H1 (cell line): ENCODE results near the gene AVPI1. TPM values are rescaled to one million over a fixed set of nuclear protein-coding genes. Genes with fewer than 3 reads are reported as not detected.

ENCODE experiments used
- CTCF ChIA-PET: fragments of 300-600 bp; sonication (Branson Sonifier 250); formaldehyde crosslinking; loops from one replicate; lab custom pipeline; 2021; ENCODE audit not compliant: partially characterized antibody; lab: Charles Lee
- POLR2A ChIA-PET: fragments of 300-600 bp; sonication (Branson Sonifier 250); formaldehyde crosslinking; loops from one replicate; lab custom pipeline; 2021; ENCODE audit warnings: inconsistent platforms; ENCODE audit not compliant: partially characterized antibody; lab: Charles Lee
- DNase-seq, 2 experiments: peaks; one replicate each; pipeline versions ENCODE4 v3.0.0 to v3.0.0-alpha.2; 2010 to 2022; ENCODE audit warnings: low spot score in 2 of 2, low read depth in 1 of 2, mixed read lengths in 1 of 2
- FAIRE-seq: peaks from 2 replicates; lab custom pipeline; 2011; peaks lifted over from hg19 to GRCh38; lab: Jason Lieb, UNC
- H2AFZ ChIP-seq: 2 replicates; pipeline ENCODE4 v1.8.1; 2012; ENCODE audit warnings: low read length, inconsistent platforms
- H2AK5ac ChIP-seq: 2 replicates; pipeline ENCODE4 v1.6.1; 2013; ENCODE audit warnings: low read depth, low read length
- H2BK120ac ChIP-seq: replicated peaks from 2 replicates; pipeline ENCODE3; 2013; ENCODE audit warnings: low read depth, low read length, inconsistent platforms
- H2BK12ac ChIP-seq: 2 replicates; pipeline ENCODE4 v1.6.1; 2013; ENCODE audit warnings: low read depth, low read length
- H2BK15ac ChIP-seq: 2 replicates; pipeline ENCODE4 v1.6.1; 2013; ENCODE audit warnings: low read length
- H2BK20ac ChIP-seq: 2 replicates; pipeline ENCODE4 v1.6.1; 2013; ENCODE audit warnings: low read length
- H2BK5ac ChIP-seq: 2 replicates; pipeline ENCODE4 v1.6.1; 2013; ENCODE audit warnings: low read depth, low read length
- H3K14ac ChIP-seq: 2 replicates; pipeline ENCODE4 v1.6.1; 2013; ENCODE audit warnings: inconsistent platforms; ENCODE audit not compliant: insufficient read length
- H3K18ac ChIP-seq: 2 replicates; pipeline ENCODE4 v1.6.1; 2013; ENCODE audit warnings: low read length; ENCODE audit errors: extremely low read depth
- H3K23ac ChIP-seq: 2 replicates; pipeline ENCODE4 v1.6.1; 2013; ENCODE audit warnings: inconsistent platforms; ENCODE audit not compliant: insufficient read length
- H3K23me2 ChIP-seq: 2 replicates; pipeline ENCODE4 v1.6.1; 2013; ENCODE audit warnings: low read depth, low read length
- H3K27ac ChIP-seq: 2 replicates; pipeline ENCODE4 v1.6.1; 2011; ENCODE audit warnings: low read depth, low read length, inconsistent platforms
- H3K27me3 ChIP-seq, 4 experiments: replicated peaks in 1 of 4; 1 replicate in 1 of 4; 2 replicates in 3 of 4; pipeline versions ENCODE4 v1.6.1 to v1.8.1; 2011 to 2013; ENCODE audit warnings: low read length in 3 of 4, mild to moderate bottlenecking in 3 of 4, inconsistent platforms in 2 of 4, mixed read lengths in 2 of 4, moderate library complexity in 1 of 4; ENCODE audit not compliant: control insufficient read depth in 3 of 4, insufficient read depth in 3 of 4; ENCODE audit errors: extremely low read depth in 1 of 4
- H3K36me3 ChIP-seq, 4 experiments: 2 replicates each; pipeline versions ENCODE4 v1.6.1 to v1.8.1; 2011 to 2013; ENCODE audit warnings: mild to moderate bottlenecking in 4 of 4, low read length in 3 of 4, moderate library complexity in 2 of 4, control low read depth in 1 of 4, inconsistent platforms in 1 of 4; ENCODE audit not compliant: insufficient read depth in 4 of 4, control insufficient read depth in 2 of 4
- H3K4ac ChIP-seq: replicated peaks from 2 replicates; pipeline ENCODE3; 2013; ENCODE audit warnings: low read length, low read depth, mixed read lengths, inconsistent platforms; ENCODE audit not compliant: insufficient read length
- H3K4me1 ChIP-seq, 4 experiments: replicated peaks in 1 of 4; 1 replicate in 1 of 4; 2 replicates in 3 of 4; pipeline versions ENCODE4 v1.6.1 to v1.8.1; 2011 to 2013; ENCODE audit warnings: low read length in 3 of 4, inconsistent platforms in 2 of 4, mixed read lengths in 1 of 4; ENCODE audit not compliant: insufficient read depth in 4 of 4, control insufficient read depth in 3 of 4
- H3K4me2 ChIP-seq, 2 experiments: 2 replicates each; pipeline versions ENCODE4 v1.6.1 to v1.8.1; 2011 to 2013; ENCODE audit warnings: low read depth in 2 of 2, low read length in 2 of 2, control low read depth in 1 of 2, inconsistent platforms in 1 of 2, mild to moderate bottlenecking in 1 of 2; ENCODE audit not compliant: insufficient read depth in 1 of 2
- H3K4me3 ChIP-seq, 4 experiments: fragments of 200-600, 300-600 bp in 1 of 4; sonication (generic), shearing (Covaris generic), sonication (Bioruptor Twin) in 1 of 4; 2 replicates each; pipeline versions ENCODE4 v1.5.1 to v1.8.1; 2011 to 2016; ENCODE audit warnings: low read length in 4 of 4, low read depth in 3 of 4, control low read depth in 2 of 4, inconsistent platforms in 2 of 4, mild to moderate bottlenecking in 2 of 4, mixed read lengths in 1 of 4, moderate library complexity in 1 of 4; ENCODE audit not compliant: insufficient read depth in 2 of 4; ENCODE audit errors: extremely low read depth in 1 of 4
- H3K56ac ChIP-seq: replicated peaks from 2 replicates; pipeline ENCODE3; 2013; ENCODE audit warnings: low read depth, mild to moderate bottlenecking, mixed read lengths, low read length, inconsistent platforms; ENCODE audit not compliant: insufficient read length
- H3K79me1 ChIP-seq: 2 replicates; pipeline ENCODE4 v1.6.1; 2013; ENCODE audit warnings: low read depth, low read length, control low read depth
- H3K79me2 ChIP-seq, 2 experiments: 2 replicates each; pipeline versions ENCODE4 v1.6.1 to v1.8.1; 2012 to 2013; ENCODE audit warnings: low read length in 2 of 2, mild to moderate bottlenecking in 2 of 2, inconsistent platforms in 1 of 2; ENCODE audit not compliant: insufficient read depth in 2 of 2, control insufficient read depth in 1 of 2
- H3K9ac ChIP-seq, 4 experiments: replicated peaks in 1 of 4; 1 replicate in 1 of 4; 2 replicates in 3 of 4; pipeline versions ENCODE4 v1.6.1 to v1.8.1; 2011 to 2013; ENCODE audit warnings: low read depth in 3 of 4, low read length in 3 of 4, control low read depth in 2 of 4, mild to moderate bottlenecking in 2 of 4, moderate library complexity in 2 of 4, inconsistent platforms in 1 of 4; ENCODE audit errors: extremely low read depth in 1 of 4
- H3K9me3 ChIP-seq, 2 experiments: 2 replicates each; pipeline versions ENCODE4 v1.6.1 to v1.8.1; 2012 to 2013; ENCODE audit warnings: mild to moderate bottlenecking in 2 of 2, moderate library complexity in 2 of 2, control low read depth in 1 of 2, inconsistent platforms in 1 of 2, low read depth in 1 of 2, low read length in 1 of 2, mixed read lengths in 1 of 2; ENCODE audit not compliant: insufficient read depth in 2 of 2
- H4K20me1 ChIP-seq, 2 experiments: replicated peaks in 1 of 2; 2 replicates each; pipeline versions ENCODE3 to v1.8.1; 2011 to 2013; ENCODE audit warnings: inconsistent platforms in 2 of 2, low read length in 2 of 2, mild to moderate bottlenecking in 1 of 2; ENCODE audit not compliant: insufficient read depth in 2 of 2, control insufficient read depth in 1 of 2
- H4K5ac ChIP-seq: 2 replicates; pipeline ENCODE4 v1.6.1; 2013; ENCODE audit warnings: low read length, low read depth, mixed read lengths, inconsistent platforms; ENCODE audit not compliant: insufficient read length
- H4K8ac ChIP-seq: 2 replicates; pipeline ENCODE4 v1.8.0; 2013; ENCODE audit warnings: mild to moderate bottlenecking, moderate library complexity, low read length, inconsistent platforms; ENCODE audit not compliant: insufficient read depth; ENCODE audit errors: extremely low read depth
- H4K91ac ChIP-seq: replicated peaks from 2 replicates; pipeline ENCODE3; 2013; ENCODE audit warnings: low read length, mixed read lengths, inconsistent platforms; ENCODE audit not compliant: insufficient read length
- EGR1 ChIP-seq: IDR thresholded peaks from 2 replicates; pipeline ENCODE4 v1.6.1; 2011; ENCODE audit warnings: low read depth, low read length, borderline replicate concordance
- NANOG ChIP-seq: IDR thresholded peaks from 2 replicates; pipeline ENCODE4 v1.6.1; 2011; ENCODE audit warnings: low read length, low read depth, mild to moderate bottlenecking, inconsistent platforms; ENCODE audit not compliant: insufficient read depth, poor library complexity, severe bottlenecking
- POLR2A ChIP-seq, 2 experiments: IDR thresholded peaks; 1 replicate in 1 of 2; 2 replicates in 1 of 2; pipeline ENCODE4 v1.6.1; 2011; ENCODE audit warnings: low read depth in 2 of 2, low read length in 2 of 2, mild to moderate bottlenecking in 2 of 2; ENCODE audit errors: control extremely low read depth in 1 of 2
- POLR2AphosphoS5 ChIP-seq: IDR thresholded peaks from 2 replicates; pipeline ENCODE4 v1.6.1; 2011; ENCODE audit warnings: low read depth, low read length
- RAD21 ChIP-seq, 2 experiments: IDR thresholded peaks in 1 of 2; conservative IDR thresholded peaks in 1 of 2; 2 replicates each; pipeline ENCODE4 v1.6.1; 2011; ENCODE audit warnings: low read depth in 2 of 2, low read length in 2 of 2, improper control_type of control experiment in 1 of 2, inconsistent platforms in 1 of 2, mild to moderate bottlenecking in 1 of 2, moderate library complexity in 1 of 2
- WGBS, 2 experiments: shearing (Covaris generic) in 1 of 2; methylation state at CpG; one replicate each; pipeline versions ENCODE4 v1.1.6 to v1.1.7; 2013 to 2015; ENCODE audit warnings: low lambda C conversion rate in 2 of 2, mixed read lengths in 2 of 2, inconsistent platforms in 1 of 2, low coverage in 1 of 2, missing lambda C conversion rate in 1 of 2; ENCODE audit not compliant: insufficient replicate concordance in 2 of 2, insufficient coverage in 1 of 2, insufficient read length in 1 of 2; ENCODE audit errors: extremely low coverage in 1 of 2, missing lambda C conversion rate in 1 of 2; 5-methylcytosine and 5-hydroxymethylcytosine counted together
- polyA plus RNA-seq, 7 experiments: library from polyadenylated mRNA; depleted of rRNA in 3 of 7; stranded (reverse) in 5 of 7; unstranded in 2 of 7; fragments of >200 nt in 5 of 7; fragments of 200-250 nt in 2 of 7; gene quantifications; 1 replicate in 5 of 7; 2 replicates in 1 of 7; 4 replicates in 1 of 7; pipeline versions ENCODE4 v1.2.1 to v1.2.3, GENCODE V29; 2011 to 2013; ENCODE audit warnings: missing spikeins in 2 of 7, mixed read lengths in 2 of 7
- total RNA-seq: library from RNA; stranded (reverse); fragmentation: NEBNext Ultra II Directional; extraction: Animal tissue kit (Norgen Biotek cat#: 25700); gene quantifications from 2 replicates; pipeline ENCODE4 v1.2.1, GENCODE V29; 2021
- TF ChIP-seq, protein P1 (sequence below), 3 experiments: IDR thresholded peaks; 1 replicate in 2 of 3; 2 replicates in 1 of 3; pipeline versions ENCODE4 v1.5.1 to v1.6.1; 2011; ENCODE audit warnings: low read length in 3 of 3, mild to moderate bottlenecking in 3 of 3, inconsistent platforms in 2 of 3, low read depth in 1 of 3, moderate library complexity in 1 of 3; ENCODE audit not compliant: insufficient read depth in 1 of 3; ENCODE audit errors: control extremely low read depth in 1 of 3

Gene AVPI1
- total and polyA plus RNA-seq, 2 of the 8 experiments (the other 6 are each of a cell fraction or from before 2014, with no cell fraction given) = 9.0 to 13.5 TPM

DNA sequence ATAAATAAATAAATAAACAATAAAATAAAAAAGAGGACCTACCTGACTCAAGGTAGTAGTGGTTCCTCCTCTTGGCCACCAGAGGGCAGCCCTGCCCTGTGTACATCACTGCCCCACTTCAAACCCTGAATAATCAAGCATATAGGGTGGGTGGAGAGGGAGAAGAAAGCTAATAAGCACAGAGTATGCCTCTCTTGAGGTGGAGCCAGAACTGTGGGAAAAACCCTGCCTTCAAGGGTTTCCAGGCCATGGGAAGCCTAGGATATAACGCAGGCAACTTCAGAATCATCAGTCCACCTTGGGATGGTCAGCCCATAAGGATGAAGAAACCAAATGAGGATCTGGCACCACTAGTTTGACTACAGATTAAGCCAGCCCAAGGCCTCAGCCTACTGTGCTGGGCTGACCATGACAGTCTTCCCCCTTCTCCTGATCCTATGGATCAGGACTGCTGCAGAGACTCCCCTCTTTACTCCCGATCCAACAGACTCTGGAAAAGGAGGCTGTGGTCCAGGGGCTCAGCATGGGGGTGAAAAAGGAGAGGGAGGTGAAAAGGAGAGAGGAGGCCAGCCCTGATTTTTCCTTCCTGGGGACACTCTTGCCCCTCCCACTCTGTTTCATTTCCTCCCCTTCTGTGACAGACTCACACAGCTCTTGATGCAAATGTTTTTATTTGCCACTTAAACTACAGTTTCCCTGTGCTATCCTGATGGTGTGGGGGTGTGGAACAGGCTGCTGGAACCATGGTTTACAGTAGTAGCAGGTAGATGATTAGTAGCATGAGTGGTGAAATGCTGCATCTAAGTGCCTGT lies 10.1 kb downstream of the AVPI1 start:
- Histone ChIP-seq H2BK5ac (no peak overlapping the region), H3K23ac (no peak overlapping the region), H3K4me3 (no peak overlapping the region), H3K79me1 (no peaks in the 10 kb centered on the region), H3K9ac (peak overlapping the region in 1 of 4 experiments; percentile 32; a peak in 2 of 7 replicates), H3K36me3 (peaks cover 21 to 30% (median 26%) of the 10 kb centered on the region in 4 experiments), H3K56ac (no peak overlapping the region), H2AFZ (no peak overlapping the region), H3K4me1 (no peaks in the 10 kb centered on the region), H3K23me2 (no peaks in the 10 kb centered on the region), H2BK12ac (no peak overlapping the region), H4K20me1 (peaks cover 0 to 2% of the 10 kb centered on the region in 2 experiments), H2BK15ac (no peak overlapping the region), H2AK5ac (no peak overlapping the region), H4K8ac (no peak overlapping the region), H2BK120ac (no peak overlapping the region), H4K91ac (no peak overlapping the region), H3K27me3 (no peaks in the 10 kb centered on the region), H2BK20ac (no peak overlapping the region), H3K4ac (no peak overlapping the region), H3K14ac (no peak overlapping the region), H3K18ac (no peak overlapping the region), H3K4me2 (no peak overlapping the region), H4K5ac (no peak overlapping the region), H3K9me3 (no peaks in the 10 kb centered on the region), H3K27ac (no peak overlapping the region), H3K79me2 (0 out of 4 replicates have a peak, but pooled peaks cover 0 to 2% of the 10 kb centered on the region in 2 experiments)
- WGBS, 2 experiments = 91% methylated on average over 2 of the region's 2 CpGs; no CpG with 5 or more reads in 1 of the 2 experiments
- POLR2A ChIA-PET = interaction anchor here (0.6 to 2.6 kb wide), 10 partner anchors 10 to 1110 kb away, joined by 3 to 20 read pairs (median 3); partner anchors contain the start of genes AVPI1 and MARVELD1
- CTCF ChIA-PET = interaction anchor here (0.6 to 8.5 kb wide), 32 partner anchors 9 to 327 kb away, joined by 3 to 127 read pairs (median 4); partner anchors contain the start of genes ANKRD2, AVPI1, MARVELD1 and PI4K2A
- DNase-seq (peak in 1 of 2 experiments; percentile 55), FAIRE-seq (no peak)
- TF ChIP-seq NANOG (no peak), POLR2AphosphoS5 (peak; percentile 44; the same call in 1 of the 2 replicates), POLR2A (IDR thresholded peaks at IDR 0.05; ENCODE audit: control extremely low read depth in 1 of 2, low read depth in 2 of 2, low read length in 2 of 2) (peak in 1 of 2 experiments; percentile 47; a peak in 1 of 3 replicates), EGR1 (no peak), RAD21 (IDR thresholded peaks at IDR 0.05 in 1 of 2, conservative IDR thresholded peaks at IDR 0.05 in 1 of 2; ENCODE audit: low read depth in 2 of 2, low read length in 2 of 2) (peak; percentile 84 to 85)
- TF ChIP-seq, protein P1, sequence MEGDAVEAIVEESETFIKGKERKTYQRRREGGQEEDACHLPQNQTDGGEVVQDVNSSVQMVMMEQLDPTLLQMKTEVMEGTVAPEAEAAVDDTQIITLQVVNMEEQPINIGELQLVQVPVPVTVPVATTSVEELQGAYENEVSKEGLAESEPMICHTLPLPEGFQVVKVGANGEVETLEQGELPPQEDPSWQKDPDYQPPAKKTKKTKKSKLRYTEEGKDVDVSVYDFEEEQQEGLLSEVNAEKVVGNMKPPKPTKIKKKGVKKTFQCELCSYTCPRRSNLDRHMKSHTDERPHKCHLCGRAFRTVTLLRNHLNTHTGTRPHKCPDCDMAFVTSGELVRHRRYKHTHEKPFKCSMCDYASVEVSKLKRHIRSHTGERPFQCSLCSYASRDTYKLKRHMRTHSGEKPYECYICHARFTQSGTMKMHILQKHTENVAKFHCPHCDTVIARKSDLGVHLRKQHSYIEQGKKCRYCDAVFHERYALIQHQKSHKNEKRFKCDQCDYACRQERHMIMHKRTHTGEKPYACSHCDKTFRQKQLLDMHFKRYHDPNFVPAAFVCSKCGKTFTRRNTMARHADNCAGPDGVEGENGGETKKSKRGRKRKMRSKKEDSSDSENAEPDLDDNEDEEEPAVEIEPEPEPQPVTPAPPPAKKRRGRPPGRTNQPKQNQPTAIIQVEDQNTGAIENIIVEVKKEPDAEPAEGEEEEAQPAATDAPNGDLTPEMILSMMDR (IDR thresholded peaks at IDR 0.05; ENCODE audit: control extremely low read depth in 1 of 3, insufficient read depth in 1 of 3, low read depth in 1 of 3, low read length in 3 of 3) = peak; percentile 75 to 85 (median 77)
